SU-DHL-6 (cell line): ENCODE data around the gene TTC22.

Experiments used
- CTCF ChIP-seq: fragments of 200-600 bp; sonication (generic); IDR thresholded peaks from one replicate; pipeline ENCODE4 v1.5.1; 2017; ENCODE audit warnings: antibody characterized with exemption, mild to moderate bottlenecking, low read length, moderate library complexity; ENCODE audit not compliant: insufficient read depth, poor library complexity, severe bottlenecking
- EZH2phosphoT487 ChIP-seq: fragments of 200-600 bp; sonication (generic), shearing (Covaris generic); conservative IDR thresholded peaks from 2 replicates; pipeline ENCODE4 v1.6.1; 2018; ENCODE audit warnings: mild to moderate bottlenecking, antibody characterized with exemption, low read length, moderate library complexity, mixed read lengths

GRCh38 chr1:54850069-54850730, 49.1 kb upstream of the TTC22 start:
- TF ChIP-seq CTCF (no peak), EZH2phosphoT487 (no peak)
